GM21576 (cell line): ENCODE results near the gene PACSIN1.
"Not testable (repeated sequence)": the region's sequence is repeated elsewhere in the genome, so short reads cannot be mapped to it uniquely, and the experiment has no call there.

ENCODE experiments used
- ATAC-seq: cut with Tn5 transposase; IDR thresholded peaks from one replicate; pipeline ENCODE4 v1.9.1; 2021; ENCODE audit warnings: mild to moderate bottlenecking, moderate library complexity; ENCODE audit not compliant: unreplicated experiment

Gene PACSIN1

GRCh38 chr6:34457742-34458735 is 7.8 kb upstream of the PACSIN1 start:
- no peak for ATAC-seq

- ATAC-seq: no peak
These were observed 5.8 kb upstream of the PACSIN1 start for GRCh38 chr6:34459899-34460593.

- no peak for ATAC-seq
These were observed 4.9 kb upstream of the PACSIN1 start for GRCh38 chr6:34460796-34461507.

GRCh38 chr6:34462010-34462409 is 3.9 kb upstream of the PACSIN1 start:
- no peak for ATAC-seq

GRCh38 chr6:34462551-34462971 is 3.3 kb upstream of the PACSIN1 start:
- no peak for ATAC-seq

GRCh38 chr6:34463299-34463698 is 2.6 kb upstream of the PACSIN1 start:
- no peak for ATAC-seq

GRCh38 chr6:34463849-34464248 is 2.0 kb upstream of the PACSIN1 start:
- no peak for ATAC-seq

- no peak for ATAC-seq
These were observed 638 bp downstream of the PACSIN1 start for GRCh38 chr6:34466242-34467185.

- ATAC-seq: peak; percentile 56
These were observed 2.6 kb downstream of the PACSIN1 start for GRCh38 chr6:34468378-34468892.

GRCh38 chr6:34469499-34469898 is 3.6 kb downstream of the PACSIN1 start:
- ATAC-seq: no peak

- ATAC-seq: no peak
These were observed 6.5 kb downstream of the PACSIN1 start for GRCh38 chr6:34472425-34472824.

- ATAC-seq: no peak
These were observed 8.1 kb downstream of the PACSIN1 start for GRCh38 chr6:34473967-34474366.

- ATAC-seq: no peak
These were observed 8.9 kb downstream of the PACSIN1 start for GRCh38 chr6:34474754-34475153.

GRCh38 chr6:34475238-34475682 is 9.4 kb downstream of the PACSIN1 start:
- ATAC-seq: no peak

- no peak for ATAC-seq
These were observed 10.0 kb downstream of the PACSIN1 start for GRCh38 chr6:34475767-34476328.

- ATAC-seq: no peak
These were observed 10.6 kb downstream of the PACSIN1 start for GRCh38 chr6:34476447-34476846.

- no peak for ATAC-seq
These were observed 11.0 kb downstream of the PACSIN1 start for GRCh38 chr6:34476921-34477320.

- no peak for ATAC-seq
These were observed 12.9 kb downstream of the PACSIN1 start for GRCh38 chr6:34478796-34479195.

GRCh38 chr6:34483781-34484180 is 17.9 kb downstream of the PACSIN1 start:
- not testable (repeated sequence) for ATAC-seq

GRCh38 chr6:34484391-34484790 is 18.5 kb downstream of the PACSIN1 start:
- ATAC-seq: no peak
